Nephron (organoid): ENCODE measurements around the gene ABCC11.
A peak's percentile ranks its signal among the peaks of the same experiment; 100 is the strongest.

ENCODE experiments used
- H3K27ac Mint-ChIP-seq, 3 experiments: 2 replicates each; pipeline ENCODE4 v1.8.0; 2020; ENCODE audit warnings: mixed read lengths in 3 of 3, mild to moderate bottlenecking in 2 of 3, moderate library complexity in 1 of 3
- H3K27me3 Mint-ChIP-seq: 2 replicates; pipeline ENCODE4 v1.8.0; 2021; ENCODE audit warnings: low read depth, mild to moderate bottlenecking, moderate library complexity, mixed read lengths
- H3K36me3 Mint-ChIP-seq: 2 replicates; pipeline ENCODE4 v1.8.0; 2020; ENCODE audit warnings: low read depth, mixed read lengths
- H3K4me1 Mint-ChIP-seq: 2 replicates; pipeline ENCODE4 v1.8.0; 2020; ENCODE audit warnings: mixed read lengths
- H3K4me3 Mint-ChIP-seq, 3 experiments: 2 replicates each; pipeline ENCODE4 v1.8.0; 2020; ENCODE audit warnings: mild to moderate bottlenecking in 3 of 3, mixed read lengths in 3 of 3, moderate library complexity in 2 of 3
- H3K9me3 Mint-ChIP-seq: 2 replicates; pipeline ENCODE4 v1.8.0; 2020; ENCODE audit warnings: mixed read lengths
- CTCF ChIP-seq, 3 experiments: fragments of 200-600 bp; sonication (generic); IDR thresholded peaks; one replicate each; pipeline ENCODE4 v1.5.0; 2021; ENCODE audit warnings: antibody characterized with exemption in 3 of 3; ENCODE audit not compliant: unreplicated experiment in 3 of 3

Gene ABCC11

GRCh38 chr16:48232493-48233040, 14.8 kb downstream of the ABCC11 start:
- Mint-ChIP-seq H3K27ac (no peak overlapping the region), H3K9me3 (no peaks in the 10 kb centered on the region), H3K4me1 (no peaks in the 10 kb centered on the region), H3K4me3 (no peak overlapping the region), H3K36me3 (no peaks in the 10 kb centered on the region), H3K27me3 (no peaks in the 10 kb centered on the region)
- no peak for TF ChIP-seq CTCF (IDR thresholded peaks at IDR 0.05; ENCODE audit: unreplicated experiment in 3 of 3)

GRCh38 chr16:48231727-48232492, 15.4 kb downstream of the ABCC11 start:
- no peaks in the 10 kb centered on the region for H3K9me3 Mint-ChIP-seq
- no peak overlapping the region for H3K27ac Mint-ChIP-seq
- no peaks in the 10 kb centered on the region for H3K4me1 Mint-ChIP-seq
- H3K27me3 Mint-ChIP-seq: no peaks in the 10 kb centered on the region
- H3K4me3 Mint-ChIP-seq: no peak overlapping the region
- TF ChIP-seq CTCF (IDR thresholded peaks at IDR 0.05; ENCODE audit: unreplicated experiment in 3 of 3): peak; percentile 12 to 37 (median 32)
- no peaks in the 10 kb centered on the region for H3K36me3 Mint-ChIP-seq

- no peaks in the 10 kb centered on the region for H3K36me3 Mint-ChIP-seq
- H3K4me3 Mint-ChIP-seq: no peak overlapping the region
- no peaks in the 10 kb centered on the region for H3K4me1 Mint-ChIP-seq
- TF ChIP-seq CTCF (IDR thresholded peaks at IDR 0.05; ENCODE audit: unreplicated experiment in 3 of 3): no peak
- no peak overlapping the region for H3K27ac Mint-ChIP-seq
- peaks cover 3% of the 10 kb centered on the region for H3K27me3 Mint-ChIP-seq
- H3K9me3 Mint-ChIP-seq: no peaks in the 10 kb centered on the region
Observed at GRCh38 chr16:48225456-48225855, 21.9 kb downstream of the ABCC11 start.

DNA sequence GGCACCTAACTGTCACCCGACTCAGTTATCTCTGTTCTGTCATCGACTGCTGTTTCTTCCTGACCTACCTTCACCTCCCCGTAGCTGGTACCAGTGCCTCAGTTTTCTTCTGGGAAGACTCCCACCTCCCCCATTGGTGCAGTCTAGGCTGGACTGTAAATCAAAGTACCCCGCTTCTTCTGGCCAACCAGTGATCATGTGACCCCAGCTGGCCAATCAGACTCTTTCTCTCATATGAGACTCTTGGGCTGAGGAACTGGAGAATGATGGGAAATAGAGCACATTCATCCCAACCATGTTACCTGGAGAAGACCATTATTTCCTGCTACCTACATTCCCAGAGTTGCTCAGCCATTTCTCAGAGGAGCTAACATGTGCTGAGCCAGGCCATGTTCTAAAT, 23.8 kb downstream of the ABCC11 start:
- no peak for TF ChIP-seq CTCF (IDR thresholded peaks at IDR 0.05; ENCODE audit: unreplicated experiment in 3 of 3)
- H3K9me3 Mint-ChIP-seq: no peaks in the 10 kb centered on the region
- H3K4me1 Mint-ChIP-seq: no peaks in the 10 kb centered on the region
- no peak overlapping the region for H3K27ac Mint-ChIP-seq
- peaks cover 3% of the 10 kb centered on the region for H3K27me3 Mint-ChIP-seq
- H3K4me3 Mint-ChIP-seq: no peak overlapping the region
- no peaks in the 10 kb centered on the region for H3K36me3 Mint-ChIP-seq

GRCh38 chr16:48220891-48221290, 26.4 kb downstream of the ABCC11 start:
- Mint-ChIP-seq H3K27ac (no peak overlapping the region), H3K4me3 (no peak overlapping the region), H3K36me3 (no peaks in the 10 kb centered on the region), H3K9me3 (no peaks in the 10 kb centered on the region), H3K27me3 (peaks cover 3% of the 10 kb centered on the region), H3K4me1 (no peaks in the 10 kb centered on the region)
- TF ChIP-seq CTCF (IDR thresholded peaks at IDR 0.05; ENCODE audit: unreplicated experiment in 3 of 3): no peak

- Mint-ChIP-seq H3K4me1 (no peaks in the 10 kb centered on the region), H3K27ac (no peak overlapping the region), H3K36me3 (no peaks in the 10 kb centered on the region), H3K9me3 (no peaks in the 10 kb centered on the region), H3K4me3 (no peak overlapping the region), H3K27me3 (peaks cover 3% of the 10 kb centered on the region)
- TF ChIP-seq CTCF (IDR thresholded peaks at IDR 0.05; ENCODE audit: unreplicated experiment in 3 of 3): no peak
Observed at GRCh38 chr16:48218473-48218872, 28.9 kb downstream of the ABCC11 start.
